Liver (tissue), 9 donors: ENCODE measurements around the gene SEC11C. TPM values are rescaled to one million over a fixed set of nuclear protein-coding genes. Genes with fewer than 3 reads are reported as not detected.

Source experiments
- DNase-seq: peaks from one replicate; pipeline ENCODE4 v3.0.0-alpha.2; 2017; ENCODE audit warnings: low spot score
- H3K27ac ChIP-seq, 2 donors: one replicate each; pipeline ENCODE4 v1.7.0; 2013; ENCODE audit warnings: inconsistent platforms in 2 of 2, low read length in 2 of 2, control low read depth in 1 of 2, low read depth in 1 of 2, mild to moderate bottlenecking in 1 of 2
- H3K27me3 ChIP-seq, 4 donors: one replicate each; pipeline versions ENCODE4 v1.6.1 to v1.7.0; 2013; ENCODE audit warnings: low read length in 3 of 4, inconsistent platforms in 1 of 4, mild to moderate bottlenecking in 1 of 4, moderate library complexity in 1 of 4; ENCODE audit not compliant: control insufficient read depth in 4 of 4, insufficient read depth in 4 of 4
- H3K36me3 ChIP-seq, 4 donors: one replicate each; pipeline versions ENCODE4 v1.6.1 to v1.7.0; 2013; ENCODE audit warnings: low read length in 3 of 4, mild to moderate bottlenecking in 3 of 4, low read depth in 1 of 4, moderate library complexity in 1 of 4; ENCODE audit not compliant: control insufficient read depth in 4 of 4, insufficient read depth in 3 of 4
- H3K4me1 ChIP-seq, 4 donors: one replicate each; pipeline versions ENCODE4 v1.6.1 to v1.7.0; 2013; ENCODE audit warnings: low read length in 3 of 4, mild to moderate bottlenecking in 3 of 4, moderate library complexity in 1 of 4; ENCODE audit not compliant: control insufficient read depth in 4 of 4, insufficient read depth in 4 of 4
- H3K4me3 ChIP-seq, 3 donors: one replicate each; pipeline versions ENCODE4 v1.6.1 to v1.7.0; 2013; ENCODE audit warnings: low read length in 3 of 3, control low read depth in 1 of 3, low read depth in 1 of 3, mild to moderate bottlenecking in 1 of 3
- H3K9ac ChIP-seq, 2 donors: one replicate each; pipeline ENCODE4 v1.7.0; 2013; ENCODE audit warnings: low read length in 2 of 2, mild to moderate bottlenecking in 2 of 2, moderate library complexity in 2 of 2, control low read depth in 1 of 2, low read depth in 1 of 2
- H3K9me3 ChIP-seq, 4 donors: one replicate each; pipeline versions ENCODE4 v1.6.1 to v1.7.0; 2013; ENCODE audit warnings: low read length in 3 of 4; ENCODE audit not compliant: control insufficient read depth in 4 of 4
- EGR1 ChIP-seq, 2 donors: IDR thresholded peaks; 2 replicates each; pipeline ENCODE4 v1.6.1; 2016 to 2018; ENCODE audit warnings: antibody characterized with exemption in 2 of 2, low read depth in 2 of 2
- FOXA1 ChIP-seq: IDR thresholded peaks from 2 replicates; pipeline ENCODE4 v1.6.1; 2016; ENCODE audit warnings: antibody characterized with exemption
- FOXA2 ChIP-seq: IDR thresholded peaks from 2 replicates; pipeline ENCODE4 v1.6.1; 2016; ENCODE audit warnings: antibody characterized with exemption
- GABPA ChIP-seq, 2 donors: IDR thresholded peaks in 1 of 2; conservative IDR thresholded peaks in 1 of 2; 2 replicates each; pipeline ENCODE4 v1.6.1; 2016; ENCODE audit warnings: antibody characterized with exemption in 2 of 2, mild to moderate bottlenecking in 1 of 2, moderate library complexity in 1 of 2
- HNF4A ChIP-seq, 2 donors: conservative IDR thresholded peaks; 2 replicates each; pipeline ENCODE4 v1.6.1; 2016; ENCODE audit warnings: antibody characterized with exemption in 2 of 2, mild to moderate bottlenecking in 2 of 2
- JUND ChIP-seq, 2 donors: IDR thresholded peaks; 2 replicates each; pipeline ENCODE4 v1.6.1; 2016; ENCODE audit warnings: antibody characterized with exemption in 2 of 2
- NR2F2 ChIP-seq: IDR thresholded peaks from 2 replicates; pipeline ENCODE4 v1.6.1; 2016; ENCODE audit warnings: antibody characterized with exemption
- RAD21 ChIP-seq, 2 donors: IDR thresholded peaks; 2 replicates each; pipeline ENCODE4 v1.6.1; 2016; ENCODE audit warnings: antibody characterized with exemption in 2 of 2, mild to moderate bottlenecking in 2 of 2
- RXRA ChIP-seq, 2 donors: IDR thresholded peaks; 2 replicates each; pipeline ENCODE4 v1.6.1; 2017 to 2018; ENCODE audit warnings: antibody characterized with exemption in 2 of 2, mild to moderate bottlenecking in 1 of 2
- SP1 ChIP-seq: IDR thresholded peaks from 2 replicates; pipeline ENCODE4 v1.6.1; 2018; ENCODE audit warnings: antibody characterized with exemption, mild to moderate bottlenecking
- TAF1 ChIP-seq: conservative IDR thresholded peaks from 2 replicates; pipeline ENCODE4 v1.6.1; 2016; ENCODE audit warnings: antibody characterized with exemption, mild to moderate bottlenecking
- YY1 ChIP-seq: IDR thresholded peaks from 2 replicates; pipeline ENCODE4 v1.6.1; 2016; ENCODE audit warnings: antibody characterized with exemption, mild to moderate bottlenecking
- WGBS: extraction: QIAGEN DNeasy Blood & Tissue Kit; methylation state at CpG from one replicate; pipeline ENCODE4 v1.1.7; 2013; 5-methylcytosine and 5-hydroxymethylcytosine counted together
- polyA plus RNA-seq, 2 donors: library from polyadenylated mRNA; stranded (reverse) in 1 of 2; unstranded in 1 of 2; fragments of 200-250 nt in 1 of 2; fragments of >200 nt in 1 of 2; fragmentation: Nextera tagmentation in 1 of 2; extraction: Ambion mirVana in 1 of 2; gene quantifications; one replicate each; pipeline versions ENCODE4 v1.2.1 to v1.2.3, GENCODE V29; 2013 to 2015
- total RNA-seq, 2 donors: library from RNA; depleted of rRNA; stranded (reverse); fragments of >200 nt; gene quantifications; one replicate each; pipeline ENCODE4 v1.2.3, GENCODE V29; 2014
- TF ChIP-seq, protein P1 (sequence below): IDR thresholded peaks from 2 replicates; pipeline ENCODE4 v1.6.1; 2016; ENCODE audit warnings: antibody characterized with exemption, mild to moderate bottlenecking
- TF ChIP-seq, protein P2 (sequence below): IDR thresholded peaks from 2 replicates; pipeline ENCODE4 v1.6.1; 2016; ENCODE audit warnings: antibody characterized with exemption
- TF ChIP-seq, protein P3 (sequence below): IDR thresholded peaks from 2 replicates; pipeline ENCODE4 v1.6.1; 2016; ENCODE audit warnings: antibody characterized with exemption
- TF ChIP-seq, protein P4 (sequence below): IDR thresholded peaks from 2 replicates; pipeline ENCODE4 v1.6.1; 2016; ENCODE audit warnings: antibody characterized with exemption
- TF ChIP-seq, protein P5 (sequence below): fragments of 150-350 bp; IDR thresholded peaks from 2 replicates; pipeline ENCODE4 v1.5.1; 2017; ENCODE audit warnings: improper control_type of control experiment, low read depth, low read length; ENCODE audit not compliant: missing input control
- donor health status: healthy.
- donor health status: healthy.
- donor health status: healthy.
- donor health status: healthy.
- donor health status: healthy.

Gene SEC11C
- total and polyA plus RNA-seq, 4 donors = 106 to 206 (median 156) TPM

DNA sequence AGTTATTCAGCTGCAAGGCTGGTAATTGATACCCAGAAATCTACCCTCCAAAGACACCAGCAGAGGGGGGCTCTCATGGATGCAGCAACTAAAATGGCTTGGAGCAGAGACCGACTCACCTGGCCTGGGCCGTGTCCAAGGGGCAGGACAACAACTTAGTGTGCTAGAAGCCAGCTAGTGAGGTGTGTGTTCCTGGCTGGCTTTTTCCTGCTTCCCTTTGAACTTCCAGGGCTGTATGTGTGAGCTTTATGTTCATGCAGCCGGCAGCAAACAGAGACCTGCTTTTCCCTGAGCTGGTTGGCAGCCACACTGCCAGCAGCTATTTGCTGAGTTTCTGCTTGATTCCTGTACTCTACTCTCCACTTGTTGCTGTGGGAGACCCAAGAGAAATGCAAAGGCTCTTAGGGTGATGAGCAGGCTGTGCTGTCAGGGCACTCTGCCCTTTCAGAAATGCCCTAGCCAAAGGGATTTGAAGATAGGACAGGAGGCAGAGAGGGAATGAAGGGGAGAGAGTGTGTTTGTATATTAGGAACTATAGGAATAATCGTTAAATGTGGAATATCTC lies 56.6 kb downstream of the SEC11C start:
- no peak for DNase-seq
- Histone ChIP-seq H3K9me3 (no peaks in the 10 kb centered on the region), H3K4me3 (no peak overlapping the region), H3K27ac (no peak overlapping the region), H3K27me3 (peaks cover 0 to 2% (median 0%) of the 10 kb centered on the region in 4 donors), H3K36me3 (no peaks in the 10 kb centered on the region), H3K4me1 (no peaks in the 10 kb centered on the region), H3K9ac (no peak overlapping the region)
- WGBS = 55% methylated on average over 4 of the region's 4 CpGs
- TF ChIP-seq EGR1 (IDR thresholded peaks at IDR 0.05; ENCODE audit: low read depth in 2 of 2) (no peak), NR2F2 (no peak), FOXA2 (no peak), GABPA (IDR thresholded peaks at IDR 0.05 in 1 of 2, conservative IDR thresholded peaks at IDR 0.05 in 1 of 2) (no peak), TAF1 (no peak), JUND (IDR thresholded peaks at IDR 0.05) (no peak), SP1 (no peak), YY1 (no peak), RAD21 (IDR thresholded peaks at IDR 0.05) (no peak)
- TF ChIP-seq, protein P1, sequence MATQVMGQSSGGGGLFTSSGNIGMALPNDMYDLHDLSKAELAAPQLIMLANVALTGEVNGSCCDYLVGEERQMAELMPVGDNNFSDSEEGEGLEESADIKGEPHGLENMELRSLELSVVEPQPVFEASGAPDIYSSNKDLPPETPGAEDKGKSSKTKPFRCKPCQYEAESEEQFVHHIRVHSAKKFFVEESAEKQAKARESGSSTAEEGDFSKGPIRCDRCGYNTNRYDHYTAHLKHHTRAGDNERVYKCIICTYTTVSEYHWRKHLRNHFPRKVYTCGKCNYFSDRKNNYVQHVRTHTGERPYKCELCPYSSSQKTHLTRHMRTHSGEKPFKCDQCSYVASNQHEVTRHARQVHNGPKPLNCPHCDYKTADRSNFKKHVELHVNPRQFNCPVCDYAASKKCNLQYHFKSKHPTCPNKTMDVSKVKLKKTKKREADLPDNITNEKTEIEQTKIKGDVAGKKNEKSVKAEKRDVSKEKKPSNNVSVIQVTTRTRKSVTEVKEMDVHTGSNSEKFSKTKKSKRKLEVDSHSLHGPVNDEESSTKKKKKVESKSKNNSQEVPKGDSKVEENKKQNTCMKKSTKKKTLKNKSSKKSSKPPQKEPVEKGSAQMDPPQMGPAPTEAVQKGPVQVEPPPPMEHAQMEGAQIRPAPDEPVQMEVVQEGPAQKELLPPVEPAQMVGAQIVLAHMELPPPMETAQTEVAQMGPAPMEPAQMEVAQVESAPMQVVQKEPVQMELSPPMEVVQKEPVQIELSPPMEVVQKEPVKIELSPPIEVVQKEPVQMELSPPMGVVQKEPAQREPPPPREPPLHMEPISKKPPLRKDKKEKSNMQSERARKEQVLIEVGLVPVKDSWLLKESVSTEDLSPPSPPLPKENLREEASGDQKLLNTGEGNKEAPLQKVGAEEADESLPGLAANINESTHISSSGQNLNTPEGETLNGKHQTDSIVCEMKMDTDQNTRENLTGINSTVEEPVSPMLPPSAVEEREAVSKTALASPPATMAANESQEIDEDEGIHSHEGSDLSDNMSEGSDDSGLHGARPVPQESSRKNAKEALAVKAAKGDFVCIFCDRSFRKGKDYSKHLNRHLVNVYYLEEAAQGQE = no peak
- TF ChIP-seq, protein P2, sequence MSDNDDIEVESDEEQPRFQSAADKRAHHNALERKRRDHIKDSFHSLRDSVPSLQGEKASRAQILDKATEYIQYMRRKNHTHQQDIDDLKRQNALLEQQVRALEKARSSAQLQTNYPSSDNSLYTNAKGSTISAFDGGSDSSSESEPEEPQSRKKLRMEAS = no peak
- TF ChIP-seq, protein P3, sequence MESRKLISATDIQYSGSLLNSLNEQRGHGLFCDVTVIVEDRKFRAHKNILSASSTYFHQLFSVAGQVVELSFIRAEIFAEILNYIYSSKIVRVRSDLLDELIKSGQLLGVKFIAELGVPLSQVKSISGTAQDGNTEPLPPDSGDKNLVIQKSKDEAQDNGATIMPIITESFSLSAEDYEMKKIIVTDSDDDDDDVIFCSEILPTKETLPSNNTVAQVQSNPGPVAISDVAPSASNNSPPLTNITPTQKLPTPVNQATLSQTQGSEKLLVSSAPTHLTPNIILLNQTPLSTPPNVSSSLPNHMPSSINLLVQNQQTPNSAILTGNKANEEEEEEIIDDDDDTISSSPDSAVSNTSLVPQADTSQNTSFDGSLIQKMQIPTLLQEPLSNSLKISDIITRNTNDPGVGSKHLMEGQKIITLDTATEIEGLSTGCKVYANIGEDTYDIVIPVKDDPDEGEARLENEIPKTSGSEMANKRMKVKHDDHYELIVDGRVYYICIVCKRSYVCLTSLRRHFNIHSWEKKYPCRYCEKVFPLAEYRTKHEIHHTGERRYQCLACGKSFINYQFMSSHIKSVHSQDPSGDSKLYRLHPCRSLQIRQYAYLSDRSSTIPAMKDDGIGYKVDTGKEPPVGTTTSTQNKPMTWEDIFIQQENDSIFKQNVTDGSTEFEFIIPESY = no peak
- TF ChIP-seq, protein P4, sequence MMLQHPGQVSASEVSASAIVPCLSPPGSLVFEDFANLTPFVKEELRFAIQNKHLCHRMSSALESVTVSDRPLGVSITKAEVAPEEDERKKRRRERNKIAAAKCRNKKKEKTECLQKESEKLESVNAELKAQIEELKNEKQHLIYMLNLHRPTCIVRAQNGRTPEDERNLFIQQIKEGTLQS = no peak
- TF ChIP-seq, protein P5, sequence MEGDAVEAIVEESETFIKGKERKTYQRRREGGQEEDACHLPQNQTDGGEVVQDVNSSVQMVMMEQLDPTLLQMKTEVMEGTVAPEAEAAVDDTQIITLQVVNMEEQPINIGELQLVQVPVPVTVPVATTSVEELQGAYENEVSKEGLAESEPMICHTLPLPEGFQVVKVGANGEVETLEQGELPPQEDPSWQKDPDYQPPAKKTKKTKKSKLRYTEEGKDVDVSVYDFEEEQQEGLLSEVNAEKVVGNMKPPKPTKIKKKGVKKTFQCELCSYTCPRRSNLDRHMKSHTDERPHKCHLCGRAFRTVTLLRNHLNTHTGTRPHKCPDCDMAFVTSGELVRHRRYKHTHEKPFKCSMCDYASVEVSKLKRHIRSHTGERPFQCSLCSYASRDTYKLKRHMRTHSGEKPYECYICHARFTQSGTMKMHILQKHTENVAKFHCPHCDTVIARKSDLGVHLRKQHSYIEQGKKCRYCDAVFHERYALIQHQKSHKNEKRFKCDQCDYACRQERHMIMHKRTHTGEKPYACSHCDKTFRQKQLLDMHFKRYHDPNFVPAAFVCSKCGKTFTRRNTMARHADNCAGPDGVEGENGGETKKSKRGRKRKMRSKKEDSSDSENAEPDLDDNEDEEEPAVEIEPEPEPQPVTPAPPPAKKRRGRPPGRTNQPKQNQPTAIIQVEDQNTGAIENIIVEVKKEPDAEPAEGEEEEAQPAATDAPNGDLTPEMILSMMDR = no peak

DNA sequence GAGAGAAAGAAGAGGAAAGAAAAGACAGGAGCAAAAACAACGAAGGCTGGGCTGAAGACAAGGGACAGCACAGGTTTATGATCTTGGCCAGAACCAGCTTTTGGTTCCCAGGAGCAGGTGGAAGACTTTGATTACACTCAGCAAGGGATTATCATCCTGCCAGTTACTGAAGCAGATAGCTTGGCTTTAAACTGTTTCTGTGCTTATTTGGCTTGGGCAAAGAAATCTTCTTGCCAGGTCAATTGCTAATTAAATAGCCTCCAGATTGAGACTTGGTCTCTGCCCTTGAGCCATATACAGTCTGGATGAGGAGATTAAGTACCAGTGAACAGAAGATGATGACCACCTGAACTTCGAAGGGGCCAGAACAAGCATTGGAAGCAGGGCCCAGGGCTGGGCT lies 58.0 kb downstream of the SEC11C start:
- DNase-seq = no peak
- Histone ChIP-seq H3K9me3 (no peaks in the 10 kb centered on the region), H3K27me3 (peaks cover 0 to 2% (median 0%) of the 10 kb centered on the region in 4 donors), H3K36me3 (no peaks in the 10 kb centered on the region), H3K4me3 (no peak overlapping the region), H3K9ac (no peak overlapping the region), H3K4me1 (no peaks in the 10 kb centered on the region), H3K27ac (no peak overlapping the region)
- WGBS = 48% methylated on average over 2 of the region's 2 CpGs
- TF ChIP-seq NR2F2 = no peak
- TF ChIP-seq GABPA (IDR thresholded peaks at IDR 0.05 in 1 of 2, conservative IDR thresholded peaks at IDR 0.05 in 1 of 2) = no peak
- no peak for TF ChIP-seq SP1
- TF ChIP-seq RXRA (IDR thresholded peaks at IDR 0.05) = no peak
- TF ChIP-seq YY1 = no peak
- TF ChIP-seq RAD21 (IDR thresholded peaks at IDR 0.05) = no peak
- TF ChIP-seq FOXA1 = no peak
- TF ChIP-seq, protein P5 = no peak
- no peak for TF ChIP-seq JUND (IDR thresholded peaks at IDR 0.05)
- no peak for TF ChIP-seq HNF4A (conservative IDR thresholded peaks at IDR 0.05)
- no peak for TF ChIP-seq FOXA2
- TF ChIP-seq, protein P1 = no peak
